ENCODE results near the gene TRMU. TPM values are rescaled to one million over a fixed set of nuclear protein-coding genes. Genes with fewer than 3 reads are reported as not detected.

Gene TRMU
- total and polyA plus RNA-seq, 2 of the 4 experiments (the other 2 are of a cell fraction): 19.0 to 36.4 TPM

- Histone ChIP-seq H2AFZ (replicated peaks; ENCODE audit: low read length, poor library complexity) (no peak overlapping the region), H3K27me3 (ENCODE audit: control insufficient read depth, insufficient read depth, low read length) (no peaks in the 10 kb centered on the region), H3K23ac (ENCODE audit: low read depth, low read length) (no peak overlapping the region), H3K36me3 (ENCODE audit: control insufficient read depth, insufficient read depth, low read length) (peaks cover 82% of the 10 kb centered on the region), H3K18ac (ENCODE audit: low read depth, low read length) (no peak overlapping the region), H3K79me1 (ENCODE audit: low read depth in 1 of 2, low read length in 2 of 2) (peaks cover 12 to 28% of the 10 kb centered on the region in 2 experiments), H2BK5ac (ENCODE audit: low read depth, low read length, poor library complexity, severe bottlenecking) (no peak overlapping the region), H3K4me1 (ENCODE audit: control insufficient read depth, insufficient read depth, low read length) (no peaks in the 10 kb centered on the region), H4K91ac (ENCODE audit: insufficient read depth, low read depth, low read length) (no peak overlapping the region), H4K20me1 (ENCODE audit: insufficient read depth, low read length) (peaks cover 9% of the 10 kb centered on the region), H3K4ac (ENCODE audit: low read depth, low read length) (no peak overlapping the region), H2AK9ac (replicated peaks; ENCODE audit: low read depth, low read length, poor library complexity) (no peak overlapping the region), H3K9ac (ENCODE audit: low read depth, low read length) (no peak overlapping the region), H4K8ac (ENCODE audit: low read depth in 2 of 2, low read length in 2 of 2) (no peak overlapping the region), H3K9me1 (ENCODE audit: insufficient read depth, low read length) (no peaks in the 10 kb centered on the region), H3K9me3 (ENCODE audit: control insufficient read depth, insufficient read depth, low read length) (no peaks in the 10 kb centered on the region), H2BK20ac (ENCODE audit: low read depth, low read length) (no peak overlapping the region), H3K27ac (ENCODE audit: insufficient read depth, low read length) (no peak overlapping the region), H2AK5ac (ENCODE audit: low read depth, low read length) (no peak overlapping the region), H4K5ac (ENCODE audit: low read depth, low read length) (no peak overlapping the region), H2BK15ac (ENCODE audit: low read depth, low read length) (no peak overlapping the region), H3K56ac (ENCODE audit: extremely low read depth, insufficient read depth, low read length) (no peak overlapping the region), H3K14ac (replicated peaks; ENCODE audit: low read depth, low read length) (no peak overlapping the region), H3K4me2 (ENCODE audit: low read depth, low read length) (no peak overlapping the region), H2BK120ac (ENCODE audit: low read depth, low read length) (no peak overlapping the region), H3K4me3 (ENCODE audit: insufficient read depth, low read depth, low read length) (no peak overlapping the region)
- intact Hi-C loops (cut with micrococcal nuclease): no loop called here
- ATAC-seq (ENCODE audit: low read depth) (no peak), DNase-seq (no peak)
- ChIA-PET CTCF (no interaction called here), POLR2A (ENCODE audit: unreplicated experiment) (no interaction called here)
- WGBS, 2 experiments (ENCODE audit: extremely low coverage in 2 of 2, insufficient read length in 1 of 2): 100% methylated on average over 1 of the region's 12 CpGs; no CpG with 5 or more reads in 1 of the 2 experiments
- dilution Hi-C loops (cut with HindIII; ENCODE audit: low sequenced_read_pairs, unreplicated experiment): no loop called here
- in situ Hi-C loops (cut with MboI; ENCODE audit: low sequenced_read_pairs): loop anchor here (5.0 kb wide), 1 partner anchor 50 kb away; no protein-coding TSS in a partner anchor
- no TSS peak for BruUV-seq (replicated peaks)
- TF ChIP-seq BHLHE40 (IDR thresholded peaks at IDR 0.05; ENCODE audit: low read depth, low read length) (no peak), MAZ (IDR thresholded peaks at IDR 0.05; ENCODE audit: borderline replicate concordance, low read depth, low read length) (no peak), FOS (IDR thresholded peaks at IDR 0.05; ENCODE audit: low read depth, low read length) (no peak), RFX5 (IDR thresholded peaks at IDR 0.05; ENCODE audit: low read depth, low read length) (no peak), NFE2L2 (IDR thresholded peaks at IDR 0.05; ENCODE audit: low read depth, low read length) (no peak), MAFK (IDR thresholded peaks at IDR 0.05; ENCODE audit: low read depth, low read length) (no peak), RCOR1 (IDR thresholded peaks at IDR 0.05; ENCODE audit: insufficient replicate concordance, low read length) (no peak), POLR2A (IDR thresholded peaks at IDR 0.05; ENCODE audit: low read depth, low read length) (no peak), MXI1 (IDR thresholded peaks at IDR 0.05; ENCODE audit: borderline replicate concordance, low read depth, low read length) (no peak)
- TF ChIP-seq, protein P1, sequence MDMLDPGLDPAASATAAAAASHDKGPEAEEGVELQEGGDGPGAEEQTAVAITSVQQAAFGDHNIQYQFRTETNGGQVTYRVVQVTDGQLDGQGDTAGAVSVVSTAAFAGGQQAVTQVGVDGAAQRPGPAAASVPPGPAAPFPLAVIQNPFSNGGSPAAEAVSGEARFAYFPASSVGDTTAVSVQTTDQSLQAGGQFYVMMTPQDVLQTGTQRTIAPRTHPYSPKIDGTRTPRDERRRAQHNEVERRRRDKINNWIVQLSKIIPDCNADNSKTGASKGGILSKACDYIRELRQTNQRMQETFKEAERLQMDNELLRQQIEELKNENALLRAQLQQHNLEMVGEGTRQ (IDR thresholded peaks at IDR 0.05; ENCODE audit: low read depth, low read length): no peak
Measured at GRCh38 chr22:46347646-46348045, 12.1 kb downstream of the TRMU start.
